GM19324 (cell line): ENCODE results near the gene OR6B2.

Source experiments
- ATAC-seq: cut with Tn5 transposase; IDR thresholded peaks from one replicate; pipeline ENCODE4 v1.9.1; 2021; ENCODE audit warnings: mild to moderate bottlenecking, moderate library complexity; ENCODE audit not compliant: unreplicated experiment, low FRiP score

The OR6B2 gene

DNA sequence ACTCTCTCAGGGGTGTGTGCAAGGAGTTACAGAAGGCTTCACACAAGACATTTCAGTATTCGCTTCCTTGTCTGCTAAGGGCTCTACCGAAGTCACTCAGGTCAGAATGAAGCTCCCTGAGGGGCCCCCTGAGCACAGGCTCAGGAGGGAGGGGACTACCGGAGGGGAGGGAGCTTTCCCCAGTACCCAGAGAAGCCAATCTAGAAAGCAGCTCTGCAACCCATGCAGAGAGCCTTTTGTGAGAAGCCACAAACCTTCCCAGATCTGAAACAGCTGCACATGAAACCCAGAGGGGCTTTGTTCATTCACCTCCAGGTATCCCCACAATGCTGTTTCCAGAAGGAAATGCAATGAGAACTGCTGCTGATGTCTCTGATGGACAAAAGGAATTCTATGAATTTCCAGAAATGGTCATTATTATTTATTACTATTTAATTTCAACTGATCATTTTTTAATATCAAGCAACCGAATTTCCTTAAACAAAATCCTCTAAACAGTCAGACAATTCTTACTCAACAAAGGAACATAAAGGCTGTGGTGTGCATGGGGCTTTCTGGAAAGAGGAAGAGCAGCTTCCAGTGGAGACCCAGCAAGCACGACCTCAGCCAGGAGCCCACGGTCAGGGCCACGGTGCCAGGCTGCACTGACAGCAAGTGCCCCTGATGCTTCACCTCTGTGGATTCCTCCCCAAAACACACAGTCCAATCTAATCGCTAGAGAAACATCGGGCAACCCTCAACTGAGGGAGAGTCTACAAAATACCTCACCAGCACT is 47.0 kb downstream of the OR6B2 start:
- ATAC-seq = no peak
